GM06990 (cell line): Measurements from ENCODE around the gene AP1S2.

Source experiments
- DNase-seq: peaks from one replicate; pipeline ENCODE4 v3.0.0-alpha.2; 2011; ENCODE audit not compliant: insufficient read length; ENCODE audit errors: extremely low read depth
- H3K27me3 ChIP-seq: replicated peaks from 2 replicates; pipeline ENCODE4 v1.6.0; 2011; ENCODE audit warnings: low read length; ENCODE audit not compliant: control insufficient read depth, insufficient read depth
- H3K36me3 ChIP-seq: 2 replicates; pipeline ENCODE4 v1.5.1; 2011; ENCODE audit warnings: low read length; ENCODE audit not compliant: control insufficient read depth, insufficient read depth
- H3K4me3 ChIP-seq: replicated peaks from 2 replicates; pipeline ENCODE4 v1.5.1; 2011; ENCODE audit warnings: low read depth, mild to moderate bottlenecking, control low read depth, low read length
- CTCF ChIP-seq: IDR thresholded peaks from 2 replicates; pipeline ENCODE4 v1.5.1; 2011; ENCODE audit warnings: low read length, control low read depth, mild to moderate bottlenecking, inconsistent platforms; ENCODE audit not compliant: insufficient read depth, poor library complexity, severe bottlenecking

AP1S2 gene

GRCh38 chrX:15804563-15804962, 50.0 kb downstream of the AP1S2 start:
- H3K4me3 ChIP-seq = no peak overlapping the region
- H3K36me3 ChIP-seq = peaks cover 4% of the 10 kb centered on the region
- no peak for TF ChIP-seq CTCF
- H3K27me3 ChIP-seq = no peaks in the 10 kb centered on the region
- DNase-seq = no peak

- no peaks in the 10 kb centered on the region for H3K27me3 ChIP-seq
- no peaks in the 10 kb centered on the region; the same call in none of the 2 replicates for H3K36me3 ChIP-seq
- DNase-seq = no peak
- H3K4me3 ChIP-seq = no peak overlapping the region
- TF ChIP-seq CTCF = no peak
Observed at GRCh38 chrX:15797707-15798106, 56.9 kb downstream of the AP1S2 start.

GRCh38 chrX:15790769-15791290, 63.8 kb downstream of the AP1S2 start:
- Histone ChIP-seq H3K36me3 (no peaks in the 10 kb centered on the region; the same call in 1 of the 2 replicates), H3K4me3 (peak overlapping the region; percentile 92), H3K27me3 (no peaks in the 10 kb centered on the region)
- peak; percentile 18 for DNase-seq
- TF ChIP-seq CTCF = no peak

- no peaks in the 10 kb centered on the region for H3K27me3 ChIP-seq
- no peak for TF ChIP-seq CTCF
- peak within 1 kb of the TSS; percentile 92 for H3K4me3 ChIP-seq
- H3K36me3 ChIP-seq = no peaks in the 10 kb centered on the region; the same call in 1 of the 2 replicates
- peak; percentile 93 for DNase-seq
Observed at GRCh38 chrX:15789979-15790768, 64.4 kb downstream of the AP1S2 start, which contains the start of gene ZRSR2. TSS of gene ZRSR2 (plus strand) at chrX:15790484. CDS start at chrX:15790496, 12 bp downstream.

- Histone ChIP-seq H3K27me3 (no peaks in the 10 kb centered on the region), H3K4me3 (no peak overlapping the region), H3K36me3 (no peaks in the 10 kb centered on the region)
- TF ChIP-seq CTCF = no peak
- no peak for DNase-seq
Observed at GRCh38 chrX:15786915-15787314, 67.7 kb downstream of the AP1S2 start.
